Activated CD8-positive, alpha-beta memory T cell treated with anti-CD3 and anti-CD28 coated beads, Interleukin-2, amount 50 U/mL, for 24 hours (primary cell): ENCODE data around the gene KLHDC3.

Experiments used
- DNase-seq: peaks from one replicate; pipeline ENCODE4 v3.0.0-alpha.2; 2020; ENCODE audit errors: extremely low read depth

Gene KLHDC3

DNA sequence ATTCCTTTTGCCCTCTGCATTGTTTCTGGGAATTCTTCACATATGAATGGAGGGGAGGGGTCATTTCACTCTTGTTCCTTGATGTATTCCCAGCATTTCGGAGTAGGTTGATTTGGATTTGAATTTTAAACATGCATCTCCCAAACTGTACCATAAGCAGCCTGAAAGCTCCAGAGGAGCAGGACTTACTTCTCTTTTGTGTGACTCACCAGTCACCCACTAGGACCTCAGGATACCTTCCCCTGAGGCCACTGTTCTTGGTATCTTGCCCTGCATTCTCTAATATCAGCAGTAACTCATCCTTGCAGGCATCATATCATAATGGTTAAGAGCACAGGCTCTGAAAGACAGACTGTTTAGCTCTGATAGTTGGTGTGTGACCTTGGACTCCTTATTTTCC lies 44.5 kb downstream of the KLHDC3 start:
- no peak for DNase-seq

- peak; percentile 94 for DNase-seq
These were observed 45.4 kb downstream of the KLHDC3 start, which contains the start of the genes KLC4 and MRPL2 for GRCh38 chr6:43059168-43060033. TSS of gene KLC4 (plus strand) at chr6:43059631. CDS start at chr6:43061336, 1,705 bp downstream. TSS of gene MRPL2 (minus strand) at chr6:43059434. CDS start at chr6:43059381, 53 bp downstream.

GRCh38 chr6:43060034-43060754 lies 46.1 kb downstream of the KLHDC3 start:
- DNase-seq: no peak

DNA sequence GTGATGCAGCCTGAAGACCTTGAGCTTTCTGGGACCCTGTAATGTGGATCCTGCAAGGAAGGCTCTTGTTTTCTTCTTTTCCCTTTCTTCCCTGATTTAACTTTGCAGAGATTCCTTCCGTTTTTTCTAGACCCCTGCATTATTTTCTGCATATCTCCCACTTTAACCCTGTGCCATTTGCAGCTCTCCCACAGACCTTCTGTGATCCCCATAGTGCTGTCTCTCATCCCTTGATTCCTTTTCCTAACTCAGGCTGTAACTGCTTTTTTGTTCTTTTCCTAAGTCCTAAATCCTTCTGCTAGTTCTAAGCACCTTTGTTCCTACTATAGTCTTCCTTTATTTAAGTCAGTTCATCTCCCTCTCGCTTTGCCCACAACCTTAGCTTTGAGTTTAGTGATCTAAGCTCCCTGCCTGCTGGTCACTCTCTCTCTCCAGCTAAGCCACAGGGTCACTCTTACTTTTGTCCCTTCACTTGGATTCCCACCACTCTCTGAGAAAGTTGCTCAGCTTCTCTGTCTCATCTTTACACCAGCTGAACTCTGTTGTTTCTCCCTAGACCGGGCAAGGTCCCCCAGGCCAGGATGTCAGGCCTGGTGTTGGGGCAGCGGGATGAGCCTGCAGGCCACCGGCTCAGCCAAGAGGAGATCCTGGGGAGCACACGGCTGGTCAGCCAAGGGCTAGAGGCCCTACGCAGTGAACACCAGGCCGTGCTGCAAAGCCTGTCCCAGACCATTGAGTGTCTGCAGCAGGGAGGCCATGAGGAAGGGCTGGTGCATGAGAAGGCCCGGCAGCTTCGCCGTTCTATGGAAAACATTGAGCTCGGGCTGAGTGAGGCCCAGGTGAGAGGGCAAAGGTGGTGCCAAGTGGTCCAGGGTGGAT lies 46.9 kb downstream of the KLHDC3 start:
- no peak for DNase-seq

- no peak for DNase-seq
These were observed 47.8 kb downstream of the KLHDC3 start for GRCh38 chr6:43061861-43062260.

DNA sequence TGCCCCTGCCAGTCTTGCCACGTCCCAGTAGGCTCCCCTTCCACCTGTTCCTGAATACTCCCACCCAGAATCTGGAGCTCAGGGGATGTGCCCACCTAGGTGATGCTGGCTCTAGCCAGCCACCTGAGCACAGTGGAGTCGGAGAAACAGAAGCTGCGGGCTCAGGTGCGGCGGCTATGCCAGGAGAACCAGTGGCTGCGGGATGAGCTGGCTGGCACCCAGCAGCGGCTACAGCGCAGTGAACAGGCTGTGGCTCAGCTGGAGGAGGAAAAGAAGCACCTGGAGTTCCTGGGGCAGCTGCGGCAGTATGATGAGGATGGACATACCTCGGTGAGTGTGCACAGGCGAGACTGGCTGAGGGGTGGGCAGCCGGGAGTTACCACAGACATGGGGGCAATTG lies 48.8 kb downstream of the KLHDC3 start:
- no peak for DNase-seq

GRCh38 chr6:43070028-43070632 lies 56.1 kb downstream of the KLHDC3 start:
- DNase-seq: no peak
